Endometrium (tissue), 2 donors: ENCODE data around the gene GRAMD1C.
A peak's percentile ranks its signal among the peaks of the same experiment; 100 is the strongest.

Experiments used
- FAIRE-seq: peaks from 2 replicates; lab custom pipeline; 2012; peaks lifted over from hg19 to GRCh38; lab: Jason Lieb, UNC
- donor health status: control.
- donor health status: control.

The GRAMD1C gene

DNA sequence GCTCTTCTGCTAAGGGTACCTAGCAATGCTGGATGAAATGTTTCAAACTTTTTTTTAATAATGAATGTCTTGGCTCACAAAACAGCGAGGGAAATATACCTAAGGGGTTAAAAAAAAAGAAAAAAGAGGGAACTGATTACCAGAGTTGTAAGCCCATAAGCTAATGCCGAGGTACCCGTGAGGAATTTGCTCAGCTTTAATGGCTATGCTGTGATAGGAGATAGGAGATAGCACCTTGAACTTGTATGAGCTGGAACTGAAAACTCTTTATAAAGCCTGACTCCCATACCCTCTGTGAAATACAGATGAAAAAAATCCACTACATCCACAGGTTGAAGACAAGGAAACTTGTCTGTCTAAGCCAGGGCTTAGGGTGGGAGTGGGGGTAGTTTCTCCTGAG lies 13.9 kb downstream of the GRAMD1C start:
- FAIRE-seq = no peak

DNA sequence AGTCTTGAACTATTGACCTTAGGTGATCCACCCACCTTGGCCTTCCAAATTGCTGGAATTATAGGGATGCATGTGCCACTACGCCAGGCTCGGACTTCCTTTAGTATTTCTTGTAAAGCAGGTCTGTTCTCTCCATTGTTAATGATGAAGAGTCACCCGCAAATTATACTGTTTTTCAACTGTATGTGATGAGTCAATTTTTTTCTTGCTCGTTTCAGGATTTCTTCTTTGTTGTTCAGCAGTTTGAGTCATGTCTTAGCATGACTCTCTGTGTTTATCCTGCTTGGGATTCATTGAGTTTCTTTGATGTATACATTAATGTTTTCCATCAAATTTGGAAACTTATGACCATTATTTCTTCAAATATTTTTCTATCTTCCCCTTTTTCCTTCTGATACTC lies 28.9 kb downstream of the GRAMD1C start:
- FAIRE-seq = no peak

DNA sequence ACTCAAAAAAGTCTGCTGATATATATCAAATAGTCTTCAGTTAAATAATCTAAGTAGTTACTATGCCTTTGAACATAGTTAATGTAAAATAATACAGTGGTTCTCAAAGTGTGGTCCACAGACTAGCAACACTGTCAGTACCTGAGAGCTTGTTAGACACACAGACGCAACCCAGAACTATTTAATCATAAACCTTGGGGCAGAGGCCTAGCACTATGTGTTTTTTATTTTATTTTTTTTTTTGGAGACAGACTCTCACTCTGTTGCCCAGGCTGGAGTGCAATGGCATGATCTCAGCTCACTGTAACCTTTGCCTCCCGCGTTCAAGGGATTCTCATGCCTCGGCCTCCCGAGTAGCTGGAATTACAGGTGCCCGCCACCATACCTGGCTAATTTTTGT lies 34.7 kb downstream of the GRAMD1C start:
- FAIRE-seq = no peak

DNA sequence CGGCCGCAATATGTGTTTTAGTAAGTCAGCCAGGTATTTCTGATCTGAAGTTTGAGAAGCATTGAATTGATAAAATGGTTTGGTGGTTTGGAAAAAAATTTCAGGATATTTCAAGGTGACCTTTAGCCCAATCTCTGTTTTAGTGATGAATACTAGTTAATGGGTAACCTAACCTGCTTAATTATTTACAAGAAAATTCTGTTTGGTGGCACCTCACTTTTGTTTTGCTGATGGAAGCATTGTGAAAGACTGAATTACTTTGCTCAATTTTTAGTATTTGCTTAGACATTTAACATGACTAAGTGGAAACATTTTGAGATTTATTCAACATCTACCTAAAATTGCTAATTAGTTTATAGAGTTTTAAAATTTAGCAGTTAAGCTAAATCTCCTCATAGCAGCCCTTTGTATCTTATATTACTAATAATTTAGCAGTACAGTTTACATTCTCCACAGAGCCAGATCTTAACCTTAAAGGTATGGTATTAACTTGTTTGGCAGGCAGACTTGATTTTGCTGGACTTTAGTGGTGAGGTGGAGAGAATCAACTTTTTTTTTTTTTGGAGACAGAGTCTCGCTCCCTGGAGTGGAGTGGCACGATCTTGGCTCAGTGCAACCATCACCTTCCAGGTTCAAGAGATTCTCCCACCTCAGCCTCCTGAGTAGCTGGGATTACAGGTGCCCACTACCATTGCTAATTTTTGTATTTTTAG lies 35.4 kb downstream of the GRAMD1C start:
- no peak for FAIRE-seq

DNA sequence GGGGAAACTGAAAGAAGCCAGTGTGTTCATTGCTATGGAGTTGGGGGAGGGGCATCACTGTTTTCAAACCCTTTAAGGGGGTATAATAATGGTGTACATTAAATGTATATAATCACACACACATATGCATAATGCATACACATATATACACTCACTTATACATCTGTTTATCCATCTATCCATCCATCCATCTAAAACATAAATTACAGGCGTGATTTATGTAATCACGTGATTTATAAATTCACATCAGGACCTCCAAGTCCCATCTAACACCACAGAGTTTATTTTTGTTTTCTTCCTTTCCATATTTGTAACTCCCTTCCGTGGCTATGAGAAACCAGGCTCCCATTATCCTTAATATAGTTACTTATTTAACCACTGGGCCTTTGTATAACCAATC lies 39.8 kb downstream of the GRAMD1C start:
- FAIRE-seq = no peak

DNA sequence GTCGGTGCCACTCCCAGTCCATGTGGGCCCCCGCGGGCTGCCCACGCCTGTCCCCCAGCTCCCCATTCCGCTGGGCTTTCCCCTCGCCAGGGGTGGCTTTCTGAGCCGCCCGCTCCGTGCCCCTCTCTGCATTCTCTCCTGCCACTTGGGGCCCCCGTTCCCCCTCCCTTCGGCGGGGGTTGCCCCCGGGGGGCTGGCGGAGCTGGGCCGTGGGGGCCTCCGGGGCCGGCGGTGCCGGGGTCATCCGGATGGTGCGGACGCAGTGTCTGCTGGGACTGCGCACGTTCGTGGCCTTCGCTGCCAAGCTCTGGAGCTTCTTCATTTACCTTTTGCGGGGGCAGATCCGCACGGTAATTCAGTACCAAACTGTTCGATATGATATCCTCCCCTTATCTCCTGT lies 46.5 kb downstream of the GRAMD1C start:
- no peak for FAIRE-seq

DNA sequence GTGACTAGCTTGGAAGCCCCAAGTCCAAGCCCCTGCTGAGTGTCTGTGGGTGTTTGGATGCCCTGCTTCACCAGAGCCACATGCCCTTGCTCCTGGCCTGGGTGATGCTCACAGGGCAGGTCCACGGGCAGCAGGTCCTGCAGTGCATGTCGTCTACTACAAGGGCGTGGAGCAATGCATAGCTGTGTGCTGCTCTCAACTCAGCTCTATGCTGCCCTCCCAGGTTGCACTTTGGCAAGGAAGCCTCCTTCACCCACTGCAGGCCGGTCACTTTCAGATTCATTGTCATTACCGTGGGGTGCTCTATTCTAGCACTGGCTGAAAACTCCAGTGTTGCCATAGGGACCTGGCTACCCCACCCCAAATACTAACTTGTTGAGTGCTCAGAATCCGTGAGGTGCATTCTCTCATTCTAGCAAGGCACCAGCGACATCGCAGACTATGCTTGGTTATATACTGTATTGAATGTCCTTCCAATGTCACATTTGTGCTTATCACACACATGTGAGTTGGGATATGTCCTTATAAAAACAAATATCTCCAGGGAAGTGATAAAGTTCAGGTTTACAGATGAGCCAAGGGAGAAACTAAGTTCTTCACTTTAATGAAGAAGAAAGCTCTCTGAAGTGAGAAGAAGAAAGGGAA lies 51.8 kb downstream of the GRAMD1C start:
- no peak for FAIRE-seq

DNA sequence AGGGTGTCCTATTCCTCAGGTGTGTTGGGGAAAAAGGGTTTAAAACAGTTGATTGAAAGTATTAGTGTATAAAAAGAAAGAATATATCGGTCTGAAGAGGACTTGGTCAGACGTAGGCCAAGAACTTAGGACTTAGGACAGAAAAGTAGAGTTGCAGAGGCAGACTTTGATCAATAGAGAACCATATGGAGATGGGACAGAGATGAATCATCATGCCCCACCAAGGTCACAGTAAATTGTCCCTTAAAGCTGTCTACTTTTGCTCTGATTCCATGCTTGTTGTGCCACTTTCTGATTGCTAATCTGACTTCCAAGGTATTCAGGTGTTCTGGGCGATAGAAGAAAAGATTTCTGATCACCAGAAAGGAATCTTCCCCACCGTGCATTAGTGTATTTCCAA lies 56.3 kb downstream of the GRAMD1C start:
- FAIRE-seq = no peak

DNA sequence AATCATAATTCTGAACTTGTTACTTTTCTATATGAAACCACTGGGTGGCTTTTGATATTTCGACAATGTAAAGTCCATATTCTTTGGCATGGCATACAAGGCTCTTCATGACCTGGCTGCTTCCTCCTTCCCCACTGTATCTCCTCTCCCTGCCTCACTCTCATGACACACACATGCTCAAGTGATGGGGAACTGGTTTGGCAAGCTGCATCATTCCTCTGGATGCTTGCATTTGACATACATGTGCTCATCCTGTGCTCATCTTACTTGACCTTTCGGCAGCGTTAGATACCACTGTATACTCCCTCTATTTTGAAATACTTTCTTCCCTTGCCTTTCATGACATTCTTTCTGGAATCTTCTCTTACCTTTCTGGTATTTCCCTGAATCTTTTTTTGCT lies 57.4 kb downstream of the GRAMD1C start:
- no peak for FAIRE-seq

DNA sequence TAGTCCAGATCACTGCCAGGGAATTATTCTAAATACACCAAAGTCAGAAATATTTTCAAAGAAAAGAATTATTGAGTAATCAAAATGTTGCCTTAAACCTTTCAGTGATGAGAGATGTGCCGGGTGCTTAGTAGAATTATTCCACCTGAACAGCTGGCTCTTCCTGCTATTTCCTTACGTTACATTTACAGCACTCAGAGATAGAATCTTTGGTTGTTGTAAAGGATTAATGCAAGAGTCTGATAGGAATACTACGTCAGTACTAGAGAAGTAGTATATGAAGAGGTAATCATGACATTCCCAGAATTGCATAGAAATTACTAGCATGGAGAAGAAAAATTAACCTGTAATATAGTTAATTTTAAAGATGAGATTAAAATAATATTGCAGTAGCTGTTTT lies 58.3 kb downstream of the GRAMD1C start:
- FAIRE-seq = no peak

DNA sequence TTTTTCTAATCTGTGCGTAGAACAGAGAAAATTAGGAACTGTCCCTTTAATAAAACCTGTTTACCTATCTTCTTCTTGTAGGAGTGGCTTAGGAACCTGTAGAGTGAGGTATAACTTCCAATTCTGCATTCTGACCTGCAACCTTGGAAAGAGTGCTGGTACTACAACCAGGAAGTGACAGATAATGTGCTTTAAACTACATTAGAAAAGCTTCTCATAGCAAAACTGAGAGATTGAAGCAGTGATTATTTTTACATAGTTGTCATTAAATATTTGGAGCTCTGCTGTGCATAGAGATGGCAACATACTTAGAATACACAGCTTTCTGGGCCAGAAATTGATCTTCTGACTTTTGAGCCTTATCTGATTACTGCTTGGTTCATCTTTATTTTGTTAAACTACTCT lies 58.8 kb downstream of the GRAMD1C start:
- FAIRE-seq = no peak

DNA sequence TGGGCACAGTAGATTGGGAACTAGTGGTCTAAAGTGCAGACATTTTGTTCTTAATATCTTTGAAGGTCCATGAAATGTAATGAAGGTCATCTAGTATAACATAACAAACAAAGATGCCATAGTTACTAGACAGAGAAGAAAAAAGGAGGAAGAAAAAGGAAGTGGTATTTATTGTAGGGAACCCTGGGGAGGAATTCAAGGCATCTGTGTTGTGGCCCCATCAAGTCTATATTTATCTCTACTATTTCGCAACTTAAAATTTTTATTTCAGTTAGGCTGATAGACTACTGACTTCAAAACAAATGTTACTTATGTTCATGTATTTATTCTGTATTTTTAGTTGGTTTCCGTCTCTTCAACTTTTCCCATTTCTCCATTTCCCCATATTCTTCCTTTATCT lies 60.3 kb downstream of the GRAMD1C start:
- no peak for FAIRE-seq

DNA sequence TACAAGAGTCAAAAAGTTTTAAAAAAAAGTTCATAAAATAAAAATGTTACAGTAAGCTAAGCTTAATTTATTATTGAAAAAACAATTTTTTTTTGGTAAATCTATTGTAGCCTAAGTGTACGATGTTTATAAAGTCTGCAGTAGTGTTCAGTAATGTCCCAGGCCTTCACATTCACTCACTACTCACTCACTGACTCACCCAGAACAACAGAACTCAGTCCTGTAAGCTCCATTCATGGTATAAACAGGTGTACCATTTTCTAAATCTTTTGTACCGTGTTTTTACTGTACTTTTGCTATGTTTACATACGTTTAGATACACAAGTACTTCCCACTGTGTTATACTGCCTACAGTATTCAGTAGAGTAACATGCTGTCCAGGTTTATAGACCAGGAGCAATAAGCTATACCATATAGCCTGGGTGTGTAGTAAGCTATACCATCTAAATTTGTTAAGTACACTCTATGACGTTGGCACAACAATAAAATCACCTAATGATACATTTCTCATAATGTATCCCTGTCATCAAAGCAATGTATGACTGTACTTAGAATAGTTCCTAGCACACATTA lies 68.1 kb downstream of the GRAMD1C start:
- no peak for FAIRE-seq

DNA sequence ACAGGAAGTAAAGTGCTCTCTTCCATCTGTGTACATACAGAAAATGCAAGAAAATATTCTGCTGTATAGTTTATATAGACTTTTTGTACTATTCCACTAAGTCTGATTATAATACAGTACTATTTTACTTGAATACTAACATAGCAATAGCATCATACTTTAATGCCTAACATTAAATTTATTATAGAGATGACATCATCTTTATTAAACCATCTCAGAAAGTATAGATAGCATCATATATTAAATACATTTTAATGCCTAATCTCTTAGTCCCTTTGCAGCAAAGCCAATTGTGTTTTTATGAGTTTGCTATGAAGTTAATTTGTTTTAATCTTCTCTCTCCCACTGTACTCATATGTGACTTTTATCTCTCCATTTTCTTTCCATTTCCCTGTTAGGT lies 69.5 kb downstream of the GRAMD1C start:
- no peak for FAIRE-seq

DNA sequence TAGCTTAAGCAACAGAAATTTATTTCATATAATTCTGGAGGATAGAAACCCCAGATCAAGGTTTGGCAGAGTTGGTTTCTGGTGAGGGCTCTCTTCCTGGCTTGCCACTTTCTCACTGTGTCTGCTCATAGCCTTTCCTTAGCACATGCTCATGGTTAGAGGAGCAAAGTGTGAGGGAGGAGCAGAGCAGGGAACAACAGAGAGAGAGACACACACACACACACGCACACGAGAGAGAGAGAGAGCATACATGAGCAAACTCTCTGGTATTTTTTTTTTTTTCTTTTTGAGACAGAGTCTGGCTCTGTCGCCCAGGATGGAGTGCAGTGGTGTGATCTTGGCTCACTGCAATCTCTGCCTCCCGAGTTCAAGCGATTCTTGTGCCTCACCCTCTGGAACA lies 72.4 kb downstream of the GRAMD1C start:
- FAIRE-seq = no peak

DNA sequence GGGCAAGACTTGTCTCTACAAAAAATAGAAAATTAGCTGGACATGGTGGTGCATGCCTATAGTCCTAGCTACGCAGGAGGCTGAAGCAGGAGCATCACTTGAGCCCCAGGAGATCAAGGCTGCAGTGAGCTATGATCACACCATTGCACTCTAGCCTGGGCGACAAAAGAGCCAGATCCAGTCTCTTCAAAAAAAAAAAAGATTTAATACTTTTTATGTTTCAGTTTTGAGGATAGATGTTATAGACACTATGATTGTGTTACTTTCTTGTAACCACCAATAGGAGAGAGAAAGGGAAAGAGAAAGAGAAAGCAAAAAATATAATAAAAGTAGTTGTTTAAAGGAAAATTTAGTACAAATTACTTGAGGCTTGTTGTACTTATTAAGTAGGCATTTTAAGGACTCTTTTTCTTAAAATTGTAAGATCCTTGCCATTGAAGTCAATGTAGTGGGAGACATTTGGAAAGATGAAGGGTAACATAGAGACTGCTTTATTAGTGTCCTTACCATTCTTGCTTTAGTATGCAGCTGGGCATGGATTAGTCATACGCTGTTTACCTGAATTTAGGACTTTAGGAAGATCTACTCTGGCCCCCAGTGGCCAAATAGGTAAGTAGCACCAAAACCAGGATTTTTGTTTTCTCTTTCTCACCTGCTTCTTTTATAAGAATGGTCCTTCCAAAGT lies 74.1 kb downstream of the GRAMD1C start:
- FAIRE-seq = peak; percentile 41

DNA sequence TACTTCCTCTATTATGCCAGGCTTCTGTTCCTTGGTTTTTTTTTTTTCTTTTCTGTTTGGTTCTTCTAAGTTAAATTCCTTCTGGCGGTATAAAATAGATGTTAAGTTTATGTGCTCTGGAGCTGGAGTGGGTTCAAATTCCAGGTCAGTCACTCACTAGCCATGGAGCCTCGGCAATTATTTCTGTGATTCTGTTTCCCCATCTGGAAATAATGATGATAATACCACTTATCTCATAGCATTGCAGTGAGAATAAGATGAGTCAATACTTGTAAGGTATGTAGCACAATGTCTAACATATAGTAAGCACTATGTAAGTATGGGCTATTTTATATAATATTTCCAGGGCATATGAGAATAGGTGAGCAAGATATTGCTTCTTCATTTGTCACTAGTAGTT lies 76.1 kb downstream of the GRAMD1C start:
- FAIRE-seq = no peak

DNA sequence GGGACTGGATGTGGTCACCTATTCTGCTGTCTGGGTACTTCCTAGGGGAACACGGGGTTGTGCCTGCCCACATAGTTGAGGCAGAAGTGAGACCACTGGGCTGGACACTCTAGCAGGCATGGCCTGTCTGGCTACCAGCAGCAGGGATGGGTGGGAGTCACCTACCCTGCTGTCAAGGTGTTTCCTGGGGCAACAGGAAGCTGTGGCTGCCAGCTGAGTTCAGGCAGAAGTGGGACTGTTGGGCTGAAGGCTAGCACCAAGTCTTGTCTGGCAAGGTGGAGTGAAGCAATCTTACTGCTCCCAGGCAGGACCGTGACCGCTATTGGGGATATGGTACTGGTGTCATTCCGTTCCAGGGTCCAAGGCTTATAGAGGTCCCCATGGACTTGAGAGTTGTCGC lies 89.0 kb downstream of the GRAMD1C start:
- FAIRE-seq = no peak

DNA sequence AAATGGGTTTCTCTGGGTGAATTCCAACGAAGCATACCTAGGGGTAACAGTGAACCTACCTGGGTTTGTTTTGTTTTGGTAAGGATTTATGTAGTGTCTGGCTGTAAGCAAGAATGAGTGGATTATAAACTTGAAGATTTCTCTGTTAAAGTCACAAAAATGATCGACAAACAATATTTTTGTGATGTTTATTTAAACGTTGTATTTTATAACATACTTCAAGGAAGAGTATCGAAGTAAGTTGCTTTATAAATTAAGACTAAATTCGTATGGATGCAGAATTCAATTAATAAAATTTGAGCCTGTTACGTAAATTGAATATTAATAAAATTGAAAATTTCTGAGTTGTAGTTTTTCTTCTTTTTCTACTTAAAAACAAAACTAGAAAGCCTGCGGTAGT lies 108.2 kb downstream of the GRAMD1C start:
- no peak for FAIRE-seq

DNA sequence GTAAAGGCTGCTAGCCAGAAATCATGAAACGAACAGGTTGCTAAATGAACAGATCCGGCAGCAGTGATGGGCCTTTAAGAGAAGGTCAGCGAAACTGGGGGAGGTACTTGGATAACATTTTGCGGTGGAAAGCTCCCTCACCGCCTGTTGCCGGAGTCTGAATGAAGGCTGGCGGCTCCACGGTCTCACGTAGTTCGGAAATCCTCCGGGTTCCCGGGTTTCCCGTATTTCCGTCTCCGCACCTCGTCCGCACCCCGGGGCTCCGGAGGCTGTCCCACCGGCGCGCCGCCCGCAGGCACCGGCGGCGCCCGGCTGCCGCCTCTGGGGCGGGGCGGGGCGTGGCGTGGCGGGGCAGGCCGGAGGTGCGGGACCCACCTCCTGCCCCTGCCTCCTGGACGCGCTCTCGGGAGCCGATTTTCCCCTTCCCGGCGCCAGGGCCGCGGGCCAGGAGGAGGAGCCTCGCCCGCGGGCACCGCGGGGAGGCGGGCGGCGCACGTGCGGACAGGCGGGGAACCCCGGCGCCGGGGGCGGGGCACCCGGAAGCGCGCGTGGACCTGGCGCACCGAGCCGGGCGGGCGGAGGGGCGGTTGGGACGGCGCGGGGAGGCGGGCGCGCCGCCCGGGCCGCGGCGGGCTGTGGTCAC lies 108.9 kb downstream of the GRAMD1C start, which contains the start of gene ZDHHC23:
Gene ZDHHC23, plus strand, starts transcription at position 642 of the 643 bp plus-strand sequence. CDS start 790 bp downstream, outside the sequence.
- FAIRE-seq = no peak

DNA sequence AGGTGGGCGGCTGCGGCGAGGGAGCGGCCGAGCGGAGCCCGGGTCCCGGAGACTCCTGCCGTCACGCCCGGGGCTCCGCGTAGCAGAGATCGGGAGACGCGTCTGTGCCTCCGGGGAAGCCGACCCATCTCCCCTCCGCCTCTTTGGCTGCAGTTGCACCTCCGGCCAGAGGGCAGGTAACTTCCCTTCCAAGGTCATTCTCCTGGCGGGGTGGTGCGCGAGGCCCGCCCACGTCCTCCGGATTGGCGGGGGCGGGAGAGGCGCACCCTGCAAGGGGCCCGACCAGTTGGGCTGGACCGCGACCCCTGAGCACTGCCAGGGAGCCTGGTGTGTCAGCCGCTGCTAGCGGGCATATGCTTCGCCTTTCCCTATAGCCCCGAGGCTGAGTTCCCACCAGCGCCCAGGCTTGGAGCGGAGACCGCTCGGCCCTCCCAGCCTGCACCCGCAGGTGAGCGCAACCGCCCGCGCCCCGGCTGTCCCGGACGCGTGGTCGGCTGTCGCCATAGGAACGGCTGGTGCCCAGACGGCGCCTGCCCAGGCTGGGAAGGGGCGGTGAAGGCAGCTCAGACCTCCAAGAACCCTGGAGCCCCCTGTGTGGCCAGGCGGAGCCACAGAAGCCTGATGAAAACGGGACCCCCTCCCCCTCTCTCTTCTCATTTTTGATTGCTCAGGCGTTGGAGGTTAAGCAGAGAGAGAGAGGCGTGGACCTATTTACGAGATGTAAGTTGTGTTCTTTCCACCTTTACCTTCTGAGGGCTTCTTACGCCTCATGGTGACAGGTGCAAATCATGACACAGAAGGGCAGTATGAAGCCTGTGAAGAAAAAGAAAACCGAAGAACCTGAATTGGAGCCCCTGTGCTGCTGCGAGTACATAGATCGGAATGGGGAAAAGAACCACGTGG lies 109.7 kb downstream of the GRAMD1C start:
- no peak for FAIRE-seq

DNA sequence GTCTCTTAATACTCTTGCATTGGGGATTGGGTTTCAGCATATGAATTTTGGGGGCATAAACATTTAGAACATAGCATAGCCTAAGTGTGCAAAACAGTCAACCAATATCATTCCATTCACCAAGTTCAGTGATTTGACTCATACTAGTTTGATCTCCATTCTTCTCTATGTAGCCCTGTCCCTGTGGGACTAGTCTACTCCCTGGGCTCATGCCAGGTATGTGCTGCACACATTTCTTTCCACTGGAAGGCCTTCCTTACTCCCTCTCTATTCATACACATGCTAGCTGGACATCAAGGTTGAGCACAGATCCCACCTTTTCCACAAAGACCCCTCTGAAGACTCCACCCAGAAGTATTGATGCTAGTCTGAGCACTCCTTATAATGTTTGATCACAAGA lies 114.3 kb downstream of the GRAMD1C start:
- FAIRE-seq = no peak
